PFSK-1 (cell line): Measurements from ENCODE around the gene NPHP4.

Source experiments
- POLR2AphosphoS5 ChIP-seq: IDR thresholded peaks from 2 replicates; pipeline ENCODE4 v1.6.1; 2012; ENCODE audit warnings: low read depth, mild to moderate bottlenecking, control low read depth, low read length, moderate library complexity
- SIN3A ChIP-seq: IDR thresholded peaks from 2 replicates; pipeline ENCODE4 v1.6.1; 2012; ENCODE audit warnings: mild to moderate bottlenecking, low read length, moderate library complexity, borderline replicate concordance; ENCODE audit not compliant: insufficient read depth

DNA sequence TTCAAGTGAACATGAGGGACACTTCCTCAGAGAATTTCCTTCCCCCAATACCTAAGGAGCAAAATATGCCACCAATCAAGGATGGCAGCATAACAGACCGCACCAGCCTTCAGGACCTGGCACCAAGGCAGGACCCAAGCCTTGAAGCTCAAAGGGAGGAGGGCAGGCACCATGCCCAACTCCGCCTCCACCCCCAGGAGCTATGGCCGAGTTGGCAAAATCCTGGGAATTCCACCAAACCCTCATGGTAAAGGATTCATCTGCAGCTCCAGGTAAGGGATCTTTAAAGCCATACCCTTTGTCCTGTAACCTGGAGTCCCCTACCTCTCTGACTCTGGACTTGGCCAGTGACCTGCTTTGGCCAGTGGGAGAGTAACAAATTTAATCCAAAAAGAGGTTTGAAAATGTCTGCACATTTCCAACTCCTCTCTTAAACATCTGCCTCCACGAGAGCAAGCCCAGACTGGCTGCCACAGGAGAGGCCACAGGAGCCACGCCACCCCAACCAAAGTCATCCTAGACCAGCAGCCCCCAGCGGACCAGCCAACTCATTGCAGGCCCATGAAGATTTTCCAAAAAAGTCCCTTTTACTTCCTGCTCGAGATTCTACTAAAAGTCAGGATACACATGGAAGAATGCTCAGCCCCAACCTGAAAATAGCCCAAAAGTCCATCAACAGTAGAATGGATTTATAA lies 41.9 kb downstream of the NPHP4 start:
- TF ChIP-seq POLR2AphosphoS5, result no peak
- TF ChIP-seq SIN3A, result no peak
